Lower leg skin (tissue), 4 donors: Measurements from ENCODE around the gene KNSTRN. TPM values are rescaled to one million over a fixed set of nuclear protein-coding genes. Genes with fewer than 3 reads are reported as not detected.

Source experiments
- DNase-seq, 2 donors: peaks; one replicate each; pipeline ENCODE4 v3.0.0-alpha.2; 2019; ENCODE audit warnings: low spot score in 2 of 2
- H3K4me3 ChIP-seq: fragments of 200-600 bp; sonication (generic); 2 replicates; pipeline ENCODE4 v1.5.1; 2017; ENCODE audit warnings: mild to moderate bottlenecking, low read depth; ENCODE audit not compliant: poor library complexity, severe bottlenecking
- POLR2A ChIP-seq, 2 donors: fragments of 450-650 bp; IDR thresholded peaks; one replicate each; pipeline ENCODE4 v1.6.1; 2016 to 2017; ENCODE audit warnings: antibody characterized with exemption in 2 of 2, mild to moderate bottlenecking in 1 of 2, moderate library complexity in 1 of 2
- WGBS, 2 donors: methylation state at CpG; one replicate each; pipeline ENCODE4 v1.1.5; 2018; 5-methylcytosine and 5-hydroxymethylcytosine counted together
- intact Hi-C: fragments of 100-400 bp; cut with DNase I; formaldehyde crosslinking; loops from one replicate; pipeline ENCODE4 v1.15.0; 2023; ENCODE audit warnings: low total_unique reads
- total RNA-seq, 4 donors: library from RNA; depleted of rRNA; stranded (reverse); fragments of >200 nt; gene quantifications; one replicate each; pipeline ENCODE4 v1.1.0, GENCODE V29; 2016
- TF ChIP-seq, protein P1 (sequence below), 3 donors: fragments of 450-650 bp; IDR thresholded peaks; one replicate each; pipeline ENCODE4 v1.5.1; 2016; ENCODE audit warnings: antibody characterized with exemption in 3 of 3, mild to moderate bottlenecking in 3 of 3, moderate library complexity in 2 of 3

The KNSTRN gene
- total RNA-seq, 4 donors from 2014 or later: 7.6 to 24.8 (median 13.1) TPM

DNA sequence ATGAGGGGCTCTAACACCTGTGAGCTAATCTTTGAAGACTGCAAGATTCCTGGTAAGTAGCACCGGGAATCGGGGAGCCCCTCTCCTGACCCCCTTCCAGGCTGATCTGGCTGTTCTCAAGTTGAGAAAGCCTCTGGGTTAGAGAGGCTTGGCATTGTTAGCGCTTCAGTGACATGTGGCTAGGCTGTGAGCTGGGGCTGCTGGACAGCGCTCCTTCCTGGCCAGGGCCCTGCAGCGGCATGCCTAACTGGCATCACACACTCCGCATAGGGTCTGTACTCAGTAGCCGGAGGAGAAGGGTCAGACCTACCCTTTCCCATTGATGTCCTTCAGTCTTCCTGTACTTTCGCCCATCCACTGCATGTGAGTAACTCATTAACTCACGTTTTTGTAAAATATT lies 30.5 kb downstream of the KNSTRN start:
- TF ChIP-seq POLR2A (IDR thresholded peaks at IDR 0.05): no peak
- TF ChIP-seq, protein P1, sequence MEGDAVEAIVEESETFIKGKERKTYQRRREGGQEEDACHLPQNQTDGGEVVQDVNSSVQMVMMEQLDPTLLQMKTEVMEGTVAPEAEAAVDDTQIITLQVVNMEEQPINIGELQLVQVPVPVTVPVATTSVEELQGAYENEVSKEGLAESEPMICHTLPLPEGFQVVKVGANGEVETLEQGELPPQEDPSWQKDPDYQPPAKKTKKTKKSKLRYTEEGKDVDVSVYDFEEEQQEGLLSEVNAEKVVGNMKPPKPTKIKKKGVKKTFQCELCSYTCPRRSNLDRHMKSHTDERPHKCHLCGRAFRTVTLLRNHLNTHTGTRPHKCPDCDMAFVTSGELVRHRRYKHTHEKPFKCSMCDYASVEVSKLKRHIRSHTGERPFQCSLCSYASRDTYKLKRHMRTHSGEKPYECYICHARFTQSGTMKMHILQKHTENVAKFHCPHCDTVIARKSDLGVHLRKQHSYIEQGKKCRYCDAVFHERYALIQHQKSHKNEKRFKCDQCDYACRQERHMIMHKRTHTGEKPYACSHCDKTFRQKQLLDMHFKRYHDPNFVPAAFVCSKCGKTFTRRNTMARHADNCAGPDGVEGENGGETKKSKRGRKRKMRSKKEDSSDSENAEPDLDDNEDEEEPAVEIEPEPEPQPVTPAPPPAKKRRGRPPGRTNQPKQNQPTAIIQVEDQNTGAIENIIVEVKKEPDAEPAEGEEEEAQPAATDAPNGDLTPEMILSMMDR (IDR thresholded peaks at IDR 0.05): no peak
- intact Hi-C loops: no loop called here
- no peak overlapping the region for H3K4me3 ChIP-seq
- 92 to 93% methylated on average over 9 of the region's 9 CpGs for WGBS, 2 donors
- no peak for DNase-seq

DNA sequence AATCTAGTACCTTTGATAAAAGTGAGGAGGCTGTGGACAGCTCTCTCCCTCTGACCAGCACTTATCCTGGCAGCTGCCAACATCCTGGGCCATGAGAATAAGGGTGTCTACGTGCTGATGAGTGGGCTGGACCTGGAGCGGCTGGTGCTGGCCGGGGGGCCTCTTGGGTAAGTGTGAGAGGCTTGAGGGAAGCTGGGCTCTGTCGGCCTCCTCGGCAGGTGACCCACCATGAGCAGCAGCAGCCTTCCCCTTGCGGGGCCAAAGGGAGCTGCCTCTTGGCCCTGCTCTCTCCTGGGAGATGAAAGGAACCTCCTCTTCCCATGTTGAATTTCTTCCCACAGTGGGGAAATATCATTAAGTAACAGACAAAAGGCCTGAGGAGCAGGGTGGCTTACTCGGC lies 32.3 kb downstream of the KNSTRN start:
- no peak for DNase-seq
- intact Hi-C loops: no loop called here
- H3K4me3 ChIP-seq: no peak overlapping the region
- TF ChIP-seq POLR2A (IDR thresholded peaks at IDR 0.05): no peak
- TF ChIP-seq, protein P1 (IDR thresholded peaks at IDR 0.05): no peak
- 87 to 92% methylated on average over 7 of the region's 7 CpGs for WGBS, 2 donors

DNA sequence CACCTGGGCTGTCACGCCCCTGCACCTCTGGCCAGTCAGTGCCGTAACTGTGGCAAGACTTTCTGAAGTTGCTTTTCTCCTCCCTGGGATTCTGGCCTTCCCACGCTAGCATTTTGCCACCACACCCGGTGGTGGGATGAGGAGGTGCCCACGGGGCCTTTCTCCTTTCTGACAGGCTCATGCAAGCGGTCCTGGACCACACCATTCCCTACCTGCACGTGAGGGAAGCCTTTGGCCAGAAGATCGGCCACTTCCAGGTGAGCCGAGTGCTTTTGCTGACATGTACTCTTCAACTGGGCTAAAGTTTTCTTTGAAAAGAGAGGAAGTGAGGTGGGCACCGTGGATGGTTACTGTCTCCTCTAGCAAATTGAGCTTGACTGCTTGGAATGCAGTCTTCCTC lies 32.7 kb downstream of the KNSTRN start:
- intact Hi-C loops: no loop called here
- 76 to 87% methylated on average over 9 to 10 of the region's 10 CpGs for WGBS, 2 donors
- no peak for DNase-seq
- no peak overlapping the region for H3K4me3 ChIP-seq
- TF ChIP-seq, protein P1 (IDR thresholded peaks at IDR 0.05): no peak
- no peak for TF ChIP-seq POLR2A (IDR thresholded peaks at IDR 0.05)

DNA sequence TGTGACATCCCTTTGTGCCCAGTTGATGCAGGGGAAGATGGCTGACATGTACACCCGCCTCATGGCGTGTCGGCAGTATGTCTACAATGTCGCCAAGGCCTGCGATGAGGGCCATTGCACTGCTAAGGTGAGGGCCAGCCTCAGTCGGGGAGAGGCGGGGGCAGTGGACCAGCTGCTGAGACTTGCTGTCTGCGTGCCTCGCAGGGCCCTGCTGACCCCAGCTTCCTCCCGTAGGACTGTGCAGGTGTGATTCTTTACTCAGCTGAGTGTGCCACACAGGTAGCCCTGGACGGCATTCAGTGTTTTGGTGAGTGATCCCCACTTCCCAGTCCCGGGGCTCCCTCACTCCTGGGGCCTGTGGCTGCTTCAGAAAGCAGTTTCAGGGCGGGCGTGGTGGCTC lies 33.5 kb downstream of the KNSTRN start:
- no peak for DNase-seq

DNA sequence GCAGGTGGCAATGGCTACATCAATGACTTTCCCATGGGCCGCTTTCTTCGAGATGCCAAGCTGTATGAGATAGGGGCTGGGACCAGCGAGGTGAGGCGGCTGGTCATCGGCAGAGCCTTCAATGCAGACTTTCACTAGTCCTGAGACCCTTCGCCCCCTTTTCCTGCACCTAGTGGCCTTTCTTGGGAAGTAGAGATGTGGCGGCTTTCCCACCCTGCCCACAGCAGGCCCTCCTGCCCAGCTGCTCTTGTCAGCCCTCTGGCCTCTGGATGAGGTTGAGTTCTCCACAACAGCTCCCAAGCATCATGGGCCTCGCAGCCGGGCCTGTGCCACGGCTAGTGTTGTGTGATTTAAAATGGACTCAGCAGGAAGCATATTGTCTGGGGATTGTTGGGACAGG lies 35.6 kb downstream of the KNSTRN start:
- WGBS, 2 donors: 85 to 94% methylated on average over 10 of the region's 10 CpGs
- TF ChIP-seq POLR2A (IDR thresholded peaks at IDR 0.05): no peak
- TF ChIP-seq, protein P1 (IDR thresholded peaks at IDR 0.05): no peak
- no peak overlapping the region for H3K4me3 ChIP-seq
- intact Hi-C loops: no loop called here
- DNase-seq: no peak

More for the DNA sequence above, 33.5 kb downstream of the KNSTRN start:
- TF ChIP-seq, protein P1 (IDR thresholded peaks at IDR 0.05): no peak
- no peak for TF ChIP-seq POLR2A (IDR thresholded peaks at IDR 0.05)
- 95 to 96% methylated on average over 14 of the region's 14 CpGs for WGBS, 2 donors
- intact Hi-C loops: no loop called here
- no peak overlapping the region for H3K4me3 ChIP-seq

DNA sequence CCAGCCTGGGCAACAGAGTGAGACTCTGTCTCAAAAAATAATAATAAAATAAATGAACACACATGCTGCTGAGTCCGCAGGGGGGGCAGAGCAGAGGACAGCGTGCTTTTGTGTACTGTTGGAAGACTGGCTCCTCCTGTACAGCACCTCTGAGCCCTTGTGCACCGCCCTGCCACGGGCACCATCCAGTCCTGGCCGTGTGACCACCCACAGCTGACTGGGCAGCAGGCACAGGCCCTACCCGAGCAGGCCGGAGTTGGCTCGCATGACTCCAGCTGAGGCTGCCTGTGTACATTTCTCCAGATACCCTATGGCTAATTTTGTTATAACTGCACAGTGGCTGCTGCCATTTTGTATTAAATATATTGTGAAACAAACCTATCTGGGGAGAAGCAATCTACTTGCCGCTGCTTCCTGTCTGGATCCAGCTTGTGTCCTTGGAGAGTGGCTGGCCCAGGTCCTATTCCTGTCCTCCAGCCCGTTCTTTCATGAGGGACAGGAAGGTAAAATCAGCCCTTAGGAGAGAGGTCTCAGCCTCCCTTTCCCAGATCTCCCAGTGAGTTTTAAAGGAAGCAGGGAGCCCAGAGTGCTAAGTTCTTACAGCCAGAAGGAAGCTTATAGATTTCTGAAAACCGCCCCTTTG lies 37.7 kb downstream of the KNSTRN start:
- WGBS, 2 donors: 74 to 75% methylated on average over 11 of the region's 11 CpGs
- intact Hi-C loops: loop anchor here (5.0 to 10.0 kb wide), 2 partner anchors 45 to 138 kb away; partner anchors contain the start of gene ANKRD63
- no peak overlapping the region for H3K4me3 ChIP-seq
- TF ChIP-seq, protein P1 (IDR thresholded peaks at IDR 0.05): no peak
- no peak for TF ChIP-seq POLR2A (IDR thresholded peaks at IDR 0.05)
- DNase-seq: no peak
